KMS-11 (cell line): ENCODE data around the gene ELK4.

Experiments
- H2AFZ ChIP-seq: fragments of 200-600 bp; sonication (generic); 2 replicates; pipeline ENCODE4 v1.6.1; 2016; ENCODE audit warnings: antibody characterized with exemption, mixed run types, low read depth
- H3K27ac ChIP-seq: fragments of 200-600 bp; sonication (generic); 2 replicates; pipeline ENCODE4 v1.6.1; 2016; ENCODE audit warnings: mild to moderate bottlenecking, mixed run types
- H3K27me3 ChIP-seq: fragments of 200-600 bp; sonication (generic); 2 replicates; pipeline ENCODE4 v1.6.1; 2017; ENCODE audit warnings: mild to moderate bottlenecking, low read depth, mixed run types, moderate library complexity; ENCODE audit not compliant: insufficient read depth
- H3K36me3 ChIP-seq: fragments of 200-600 bp; sonication (generic); 2 replicates; pipeline ENCODE4 v1.6.1; 2017; ENCODE audit warnings: mild to moderate bottlenecking, mixed run types; ENCODE audit not compliant: insufficient read depth
- H3K4me1 ChIP-seq: fragments of 200-600 bp; sonication (generic); 2 replicates; pipeline ENCODE4 v1.6.1; 2016; ENCODE audit warnings: mild to moderate bottlenecking, low read depth, mixed run types; ENCODE audit not compliant: poor library complexity, severe bottlenecking
- H3K4me2 ChIP-seq: fragments of 200-600 bp; sonication (generic); 2 replicates; pipeline ENCODE4 v1.7.0; 2016; ENCODE audit warnings: mild to moderate bottlenecking, mixed run types
- H3K4me3 ChIP-seq: fragments of 200-600 bp; sonication (generic); IDR thresholded peaks from 2 replicates; pipeline ENCODE4 v1.6.1; 2017; ENCODE audit warnings: low read depth, low read length, mixed read lengths; ENCODE audit not compliant: insufficient read depth
- H3K79me2 ChIP-seq: fragments of 200-600 bp; sonication (generic); 2 replicates; pipeline ENCODE4 v1.6.1; 2016; ENCODE audit warnings: low read depth, mixed run types; ENCODE audit not compliant: insufficient read depth
- H3K9ac ChIP-seq: fragments of 200-600 bp; sonication (generic); 2 replicates; pipeline ENCODE4 v1.6.1; 2016; ENCODE audit warnings: mild to moderate bottlenecking, mixed run types
- H4K20me1 ChIP-seq: fragments of 200-600 bp; sonication (generic); 2 replicates; pipeline ENCODE4 v1.6.1; 2016; ENCODE audit warnings: mild to moderate bottlenecking, mixed run types; ENCODE audit not compliant: insufficient read depth
- CTCF ChIP-seq: fragments of 200-600 bp; sonication (generic); conservative IDR thresholded peaks from 2 replicates; pipeline ENCODE4 v1.6.1; 2017; ENCODE audit warnings: low read depth, mild to moderate bottlenecking, antibody characterized with exemption, low read length, moderate library complexity, mixed read lengths

The ELK4 gene

GRCh38 chr1:205662135-205662738 is 30.4 kb upstream of the ELK4 start:
- Histone ChIP-seq H3K36me3 (no peaks in the 10 kb centered on the region), H3K27ac (no peak overlapping the region), H2AFZ (no peak overlapping the region), H3K27me3 (peaks cover 16% of the 10 kb centered on the region; the same call in 1 of the 2 replicates), H3K9ac (no peak overlapping the region), H3K4me2 (no peak overlapping the region), H3K4me3 (no peak overlapping the region), H3K79me2 (no peaks in the 10 kb centered on the region), H3K4me1 (no peaks in the 10 kb centered on the region), H4K20me1 (no peaks in the 10 kb centered on the region; the same call in 1 of the 2 replicates)
- no peak for TF ChIP-seq CTCF

GRCh38 chr1:205661429-205662134 is 29.8 kb upstream of the ELK4 start:
- TF ChIP-seq CTCF: no peak
- no peaks in the 10 kb centered on the region for H3K4me1 ChIP-seq
- H3K27me3 ChIP-seq: peaks cover 16% of the 10 kb centered on the region; the same call in 1 of the 2 replicates
- H4K20me1 ChIP-seq: no peaks in the 10 kb centered on the region; the same call in 1 of the 2 replicates
- no peaks in the 10 kb centered on the region for H3K79me2 ChIP-seq
- no peak overlapping the region for H3K9ac ChIP-seq
- no peaks in the 10 kb centered on the region for H3K36me3 ChIP-seq
- no peak overlapping the region for H3K4me3 ChIP-seq
- no peak overlapping the region for H2AFZ ChIP-seq
- no peak overlapping the region for H3K27ac ChIP-seq
- no peak overlapping the region for H3K4me2 ChIP-seq

- Histone ChIP-seq H4K20me1 (no peaks in the 10 kb centered on the region; the same call in 1 of the 2 replicates), H2AFZ (no peak overlapping the region), H3K79me2 (no peaks in the 10 kb centered on the region), H3K27me3 (peaks cover 16% of the 10 kb centered on the region; the same call in 1 of the 2 replicates), H3K27ac (no peak overlapping the region), H3K9ac (no peak overlapping the region), H3K4me2 (no peak overlapping the region), H3K4me1 (no peaks in the 10 kb centered on the region), H3K4me3 (no peak overlapping the region), H3K36me3 (no peaks in the 10 kb centered on the region)
- no peak for TF ChIP-seq CTCF
These were observed 28.6 kb upstream of the ELK4 start for GRCh38 chr1:205660361-205660760.

- Histone ChIP-seq H3K4me2 (peak overlapping the region; percentile 8; the same call in 1 of the 2 replicates), H4K20me1 (no peaks in the 10 kb centered on the region; the same call in 1 of the 2 replicates), H3K9ac (no peak overlapping the region), H3K79me2 (no peaks in the 10 kb centered on the region), H3K4me3 (peak overlapping the region; percentile 38), H3K36me3 (no peaks in the 10 kb centered on the region), H3K27ac (no peak overlapping the region), H2AFZ (0 out of 2 replicates have a peak overlapping the region, but pooled peaks have one; percentile 2), H3K27me3 (peaks cover 16% of the 10 kb centered on the region; the same call in 1 of the 2 replicates), H3K4me1 (no peaks in the 10 kb centered on the region)
- TF ChIP-seq CTCF: peak; percentile 98
These were observed 27.3 kb upstream of the ELK4 start for GRCh38 chr1:205658943-205659581.
